Pancreas (tissue), 10 donors: ENCODE measurements around the gene GSTM4. TPM values are rescaled to one million over a fixed set of nuclear protein-coding genes. Genes with fewer than 3 reads are reported as not detected.

Experiments used
- ATAC-seq, 4 donors: fragments of 200-7000 bp; cut with Tn5 transposase; one replicate each; pipeline versions ENCODE4 v1.8.0 to v1.9.1; 2020; ENCODE audit warnings: mild to moderate bottlenecking in 4 of 4, moderate library complexity in 4 of 4
- DNase-seq, 6 donors: peaks; one replicate each; pipeline ENCODE4 v3.0.0-alpha.2; 2020
- FAIRE-seq: peaks from 2 replicates; lab custom pipeline; 2012; peaks lifted over from hg19 to GRCh38; lab: Jason Lieb, UNC
- H3K27ac ChIP-seq, 4 donors: fragments of 200-600 bp; sonication (generic); 1 replicate in 3 of 4; 2 replicates in 1 of 4; pipeline versions ENCODE4 v1.5.0 to v1.8.0; 2020
- H3K27me3 ChIP-seq, 4 donors: fragments of 200-600 bp; one replicate each; pipeline ENCODE4 v1.8.0; 2021
- H3K36me3 ChIP-seq, 3 donors: fragments of 200-600 bp; sonication (generic) in 1 of 3; one replicate each; pipeline versions ENCODE4 v1.5.0 to v1.8.0; 2020 to 2021
- H3K4me1 ChIP-seq, 3 donors: fragments of 200-600 bp; one replicate each; pipeline ENCODE4 v1.8.0; 2021
- H3K4me3 ChIP-seq, 4 donors: fragments of 200-600 bp; sonication (generic) in 2 of 4; one replicate each; pipeline versions ENCODE4 v1.5.0 to v1.8.0; 2020 to 2021
- H3K9me3 ChIP-seq, 4 donors: fragments of 200-600 bp; one replicate each; pipeline ENCODE4 v1.8.0; 2021
- WGBS, 2 donors: extraction: QIAGEN DNeasy Blood & Tissue Kit; methylation state at CpG; one replicate each; pipeline ENCODE4 v1.1.7; 2013; 5-methylcytosine and 5-hydroxymethylcytosine counted together
- intact Hi-C, 3 donors: fragments of 100-400 bp; cut with DNase I; formaldehyde crosslinking; loops; one replicate each; pipeline versions ENCODE4 v1.11.1 to v1.14.2; 2022
- polyA plus RNA-seq, 2 donors: library from polyadenylated mRNA; stranded (reverse); fragments of 200-250 nt; gene quantifications; one replicate each; pipeline ENCODE4 v1.2.3, GENCODE V29; 2013
- total RNA-seq, 6 donors: library from RNA; stranded (reverse); fragmentation: NEBNext Ultra II Directional in 4 of 6; extraction: Animal tissue kit (Norgen Biotek cat#: 25700) in 4 of 6; gene quantifications; one replicate each; pipeline versions ENCODE4 v1.2.1 to v1.2.4, GENCODE V29; 2021 to 2023
- TF ChIP-seq, protein P1 (sequence below), 4 donors: fragments of 200-600 bp; sonication (generic) in 3 of 4; IDR thresholded peaks; one replicate each; pipeline versions ENCODE4 v1.5.0 to v1.8.0; 2021; ENCODE audit warnings: antibody characterized with exemption in 4 of 4
- donor health status: healthy with polysubstance abuse.
- donor health status: DM: no; HTN: no; CAD: no; lungs with moderate emphysema.
- donor health status: DM: no; HTN: no; CAD: no.
- donor health status: control.
- donor health status: control.
- donor health status: Bipolar disorder and iron deficiency.
- donor health status: DM: yes; HTN: yes; CAD: no.
- donor health status: DM: no; HTN: no; CAD: no.
- donor health status: DM: no; HTN: no; CAD: no.
- donor health status: DM: yes; HTN: yes; CAD: no.

GSTM4 gene
- total and polyA plus RNA-seq, 8 donors: 13.4 to 36.6 (median 19.8) TPM

DNA sequence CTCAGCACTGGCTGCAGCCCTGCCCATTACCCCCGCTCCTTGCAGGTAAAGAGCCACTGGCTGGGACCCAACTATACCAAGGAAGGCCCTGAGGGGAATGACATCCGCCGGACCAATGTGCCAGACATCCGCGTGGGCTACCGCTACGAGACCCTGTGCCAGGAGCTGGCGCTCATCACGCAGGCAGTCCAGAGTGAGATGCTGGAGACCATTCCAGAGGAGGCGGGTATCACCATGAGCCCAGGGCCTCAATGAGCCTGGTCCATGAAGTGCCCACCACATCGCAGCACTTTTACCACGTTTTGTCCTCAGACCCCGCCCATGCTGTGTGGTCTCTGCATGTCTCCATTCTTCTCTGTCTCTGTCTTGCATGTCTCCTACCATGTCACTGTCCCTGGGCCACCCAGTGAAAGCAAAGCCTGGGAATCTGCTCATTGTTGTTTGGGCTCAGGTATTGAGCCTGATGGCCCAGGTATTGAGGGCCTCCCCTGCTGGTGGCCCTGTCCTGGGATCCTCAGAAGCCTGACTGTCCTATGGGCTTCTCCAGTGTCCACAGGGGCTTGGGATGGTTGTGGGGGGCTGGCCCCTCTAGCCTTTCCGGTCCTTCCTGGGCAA is 24.9 kb upstream of the GSTM4 start:
- Histone ChIP-seq H3K27ac (no peak overlapping the region), H3K36me3 (peaks cover 0 to 39% (median 5%) of the 10 kb centered on the region in 3 donors)
- no peak for ATAC-seq

DNA sequence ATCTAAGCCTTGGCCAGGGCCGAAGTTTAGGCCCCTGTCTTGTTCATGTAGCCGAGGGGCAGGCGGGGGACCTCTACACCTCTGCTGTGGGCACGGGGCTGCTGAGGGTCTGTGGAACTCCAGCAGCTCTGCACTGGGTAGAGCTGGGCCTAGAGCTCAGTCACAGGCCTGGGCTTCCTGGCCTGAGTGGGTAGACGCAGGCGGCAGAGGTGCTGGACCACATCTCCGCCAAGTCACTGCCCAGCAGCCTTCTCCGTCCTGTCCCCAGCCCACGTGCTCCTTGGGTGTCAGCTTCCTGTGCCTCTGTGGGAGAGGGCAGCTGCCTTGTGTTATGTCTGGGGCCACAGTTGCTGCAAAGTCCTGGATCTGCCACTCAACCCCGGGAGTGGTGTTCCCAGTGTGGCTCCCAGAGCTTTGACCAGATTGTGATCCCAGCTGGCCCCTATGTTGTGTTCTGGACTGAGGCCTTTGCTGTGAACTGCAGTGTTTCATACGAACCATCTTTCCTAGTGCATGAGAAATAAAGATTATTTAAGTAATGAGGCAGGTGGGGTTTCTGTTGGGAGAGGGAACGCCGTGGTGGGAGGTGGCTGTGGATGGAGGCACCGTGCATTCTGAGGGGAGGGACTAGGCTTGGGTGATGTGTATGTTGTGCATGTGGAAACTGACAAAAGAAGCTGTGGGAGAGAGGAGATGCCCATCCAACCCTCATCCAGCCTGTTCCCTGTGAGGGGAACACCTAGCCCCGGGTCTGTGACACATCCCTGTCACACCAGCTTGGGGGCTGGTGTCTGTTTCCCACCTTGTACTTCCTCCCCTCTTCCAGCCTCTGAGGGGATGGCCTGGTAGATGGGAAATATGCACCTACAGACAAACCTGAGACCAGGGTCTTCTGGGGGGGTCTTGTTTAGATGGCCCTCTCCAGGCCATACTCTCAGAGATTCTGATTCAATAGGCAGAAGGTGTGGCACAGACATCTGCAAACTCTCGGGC is 24.1 kb upstream of the GSTM4 start:
- ATAC-seq: no peak
- peak in 1 of 6 donors; percentile 7 for DNase-seq
- no peak for FAIRE-seq
- TF ChIP-seq, protein P1, sequence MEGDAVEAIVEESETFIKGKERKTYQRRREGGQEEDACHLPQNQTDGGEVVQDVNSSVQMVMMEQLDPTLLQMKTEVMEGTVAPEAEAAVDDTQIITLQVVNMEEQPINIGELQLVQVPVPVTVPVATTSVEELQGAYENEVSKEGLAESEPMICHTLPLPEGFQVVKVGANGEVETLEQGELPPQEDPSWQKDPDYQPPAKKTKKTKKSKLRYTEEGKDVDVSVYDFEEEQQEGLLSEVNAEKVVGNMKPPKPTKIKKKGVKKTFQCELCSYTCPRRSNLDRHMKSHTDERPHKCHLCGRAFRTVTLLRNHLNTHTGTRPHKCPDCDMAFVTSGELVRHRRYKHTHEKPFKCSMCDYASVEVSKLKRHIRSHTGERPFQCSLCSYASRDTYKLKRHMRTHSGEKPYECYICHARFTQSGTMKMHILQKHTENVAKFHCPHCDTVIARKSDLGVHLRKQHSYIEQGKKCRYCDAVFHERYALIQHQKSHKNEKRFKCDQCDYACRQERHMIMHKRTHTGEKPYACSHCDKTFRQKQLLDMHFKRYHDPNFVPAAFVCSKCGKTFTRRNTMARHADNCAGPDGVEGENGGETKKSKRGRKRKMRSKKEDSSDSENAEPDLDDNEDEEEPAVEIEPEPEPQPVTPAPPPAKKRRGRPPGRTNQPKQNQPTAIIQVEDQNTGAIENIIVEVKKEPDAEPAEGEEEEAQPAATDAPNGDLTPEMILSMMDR (IDR thresholded peaks at IDR 0.05): no peak
- Histone ChIP-seq H3K27me3 (no peaks in the 10 kb centered on the region), H3K27ac (no peak overlapping the region), H3K4me1 (no peaks in the 10 kb centered on the region), H3K9me3 (no peaks in the 10 kb centered on the region), H3K4me3 (no peak overlapping the region), H3K36me3 (peaks cover 0 to 31% (median 3%) of the 10 kb centered on the region in 3 donors)
- intact Hi-C loops: loop anchor here in 2 of 3 donors (10.0 kb wide), 2 partner anchors 87 to 353 kb away; partner anchors contain the start of genes AHCYL1 (in 1 of the 2) and GNAI3 (in 1 of the 2)
- WGBS, 2 donors: 87 to 89% methylated on average over 15 to 16 of the region's 16 CpGs

More for the DNA sequence above, 24.9 kb upstream of the GSTM4 start:
- intact Hi-C loops: loop anchor here in 2 of 3 donors (10.0 kb wide), 2 partner anchors 86 to 354 kb away; partner anchors contain the start of genes AHCYL1 (in 1 of the 2) and GNAI3 (in 1 of the 2)
- H3K9me3 ChIP-seq: no peaks in the 10 kb centered on the region
- FAIRE-seq: no peak
- WGBS, 2 donors: 91 to 97% methylated on average over 14 of the region's 14 CpGs
- H3K4me1 ChIP-seq: no peaks in the 10 kb centered on the region
- no peaks in the 10 kb centered on the region for H3K27me3 ChIP-seq
- peak in 1 of 6 donors; percentile 16 for DNase-seq
- TF ChIP-seq, protein P1 (IDR thresholded peaks at IDR 0.05): no peak
- H3K4me3 ChIP-seq: no peak overlapping the region

DNA sequence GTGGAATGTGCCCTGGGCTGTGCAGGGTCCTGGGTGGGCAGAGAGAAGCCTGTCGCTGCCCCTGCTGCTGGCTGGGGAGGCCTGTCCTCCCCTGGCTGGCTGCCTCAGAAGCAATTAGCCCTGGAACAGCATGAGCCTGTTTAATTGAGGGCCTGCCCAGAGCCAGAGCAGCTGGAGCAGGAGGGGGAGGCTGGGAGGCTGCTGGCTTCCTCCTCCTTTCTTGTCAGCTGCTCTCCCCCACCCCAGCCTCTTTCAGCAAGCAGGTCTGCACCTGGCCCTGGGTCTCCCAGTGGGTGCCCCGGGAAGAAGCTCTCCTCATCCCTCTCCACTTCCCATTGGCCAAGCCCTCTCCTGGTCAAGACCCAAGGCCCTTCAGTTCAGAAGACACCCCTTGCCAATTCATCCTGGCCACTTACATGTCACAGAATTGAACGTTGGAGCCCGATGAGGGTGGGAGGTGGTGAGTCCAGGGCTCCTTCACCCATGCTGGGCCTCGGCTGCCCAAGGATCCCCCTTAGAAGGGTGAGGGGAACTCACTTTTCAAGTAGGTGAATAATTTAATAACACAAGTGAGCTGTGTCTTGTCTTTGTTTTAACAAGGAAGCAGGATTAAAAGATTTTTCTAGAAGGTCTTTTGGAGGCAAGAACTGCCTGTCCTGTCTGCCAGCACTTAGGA is 23.1 kb upstream of the GSTM4 start:
- TF ChIP-seq, protein P1 (IDR thresholded peaks at IDR 0.05): no peak
- H3K4me3 ChIP-seq: no peak overlapping the region
- ATAC-seq: peak in 3 of 4 donors; percentile 23 to 30 (median 24)
- no peak for FAIRE-seq
- no peaks in the 10 kb centered on the region for H3K9me3 ChIP-seq
- H3K27ac ChIP-seq: no peak overlapping the region
- intact Hi-C loops: loop anchor here in 2 of 3 donors (10.0 kb wide), 2 partner anchors 88 to 352 kb away; partner anchors contain the start of genes AHCYL1 (in 1 of the 2) and GNAI3 (in 1 of the 2)
- H3K4me1 ChIP-seq: no peaks in the 10 kb centered on the region
- peaks cover 0 to 22% (median 0%) of the 10 kb centered on the region in 3 donors for H3K36me3 ChIP-seq
- 72% methylated on average over 5 of the region's 5 CpGs for WGBS, 2 donors
- peak in 1 of 6 donors; percentile 7 for DNase-seq
- no peaks in the 10 kb centered on the region for H3K27me3 ChIP-seq

DNA sequence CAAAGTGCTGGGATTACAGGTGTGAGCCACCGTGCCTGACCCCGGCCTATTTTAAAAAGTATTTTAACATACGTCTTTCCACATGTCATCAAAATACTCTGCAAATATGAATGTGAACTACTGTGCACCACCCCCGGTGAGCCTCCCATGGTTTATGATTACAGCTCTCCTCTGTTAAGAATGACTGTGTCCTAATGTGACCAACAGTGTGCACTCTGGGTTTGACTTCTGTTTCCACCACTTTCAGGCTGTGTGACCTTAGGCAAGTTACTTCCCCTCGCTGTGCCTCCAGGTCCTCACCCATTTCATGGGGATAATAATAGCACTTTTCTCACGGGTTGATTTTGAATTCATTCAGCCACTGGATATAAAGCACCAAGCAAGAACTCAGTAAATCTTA is 21.6 kb upstream of the GSTM4 start:
- FAIRE-seq (no peak), DNase-seq (peak in 1 of 6 donors; percentile 2), ATAC-seq (no peak)
- intact Hi-C loops: loop anchor here in 2 of 3 donors (10.0 kb wide), 2 partner anchors 89 to 351 kb away; partner anchors contain the start of genes AHCYL1 (in 1 of the 2) and GNAI3 (in 1 of the 2)
- WGBS, 2 donors: 74 to 79% methylated on average over 6 of the region's 6 CpGs
- Histone ChIP-seq H3K27ac (no peak overlapping the region), H3K36me3 (peaks cover 0 to 9% (median 0%) of the 10 kb centered on the region in 3 donors), H3K27me3 (no peaks in the 10 kb centered on the region), H3K4me3 (no peak overlapping the region), H3K9me3 (no peaks in the 10 kb centered on the region), H3K4me1 (no peaks in the 10 kb centered on the region)
- TF ChIP-seq, protein P1 (IDR thresholded peaks at IDR 0.05): no peak
